NAMALWA (cell line): ENCODE measurements around the gene TDRD15.
A peak's percentile ranks its signal among the peaks of the same experiment; 100 is the strongest.
"Not testable (repeated sequence)": the region's sequence is repeated elsewhere in the genome, so short reads cannot be mapped to it uniquely, and the experiment has no call there.

ENCODE experiments used
- DNase-seq: peaks from one replicate; pipeline ENCODE4 v3.0.0-alpha.2; 2015; ENCODE audit warnings: low spot score

The TDRD15 gene

DNA sequence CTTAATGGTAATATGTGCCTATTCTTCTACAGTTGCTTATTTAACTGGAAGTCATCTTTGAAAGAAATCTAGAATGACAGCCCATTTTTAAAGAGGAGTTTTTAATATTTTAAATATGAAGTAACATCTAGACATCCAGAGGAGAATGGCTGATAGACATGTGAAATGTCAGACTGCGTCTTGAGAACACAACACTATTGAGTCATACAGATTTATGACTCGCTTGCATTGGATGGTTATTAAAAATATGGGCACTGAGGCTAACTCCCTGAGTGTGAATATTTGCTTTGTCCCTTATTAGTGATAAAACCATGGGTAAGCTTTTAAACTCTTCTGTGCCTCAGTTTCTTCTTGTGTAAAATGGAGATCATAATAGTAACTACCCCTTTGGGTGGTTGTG lies 22.9 kb downstream of the TDRD15 start:
- DNase-seq: no peak

DNA sequence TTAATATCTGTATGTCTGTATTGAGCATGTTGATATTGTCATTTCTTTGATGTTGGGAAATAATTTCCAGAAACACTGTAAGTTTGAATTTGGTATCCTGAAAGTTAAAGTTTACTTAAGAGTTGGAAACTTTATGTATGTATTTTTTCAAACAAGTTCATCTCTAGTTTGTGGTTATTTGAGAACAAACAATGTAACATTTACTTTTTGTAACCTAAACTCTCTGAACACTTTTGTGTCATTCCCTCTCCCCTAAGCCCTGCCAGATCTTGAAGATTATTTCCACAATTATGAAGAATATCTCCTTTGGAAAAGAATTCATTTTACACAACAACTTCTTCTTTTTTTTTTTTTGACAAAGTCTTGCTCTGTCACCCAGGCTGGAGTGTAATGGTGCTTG lies 24.9 kb downstream of the TDRD15 start:
- no peak for DNase-seq

DNA sequence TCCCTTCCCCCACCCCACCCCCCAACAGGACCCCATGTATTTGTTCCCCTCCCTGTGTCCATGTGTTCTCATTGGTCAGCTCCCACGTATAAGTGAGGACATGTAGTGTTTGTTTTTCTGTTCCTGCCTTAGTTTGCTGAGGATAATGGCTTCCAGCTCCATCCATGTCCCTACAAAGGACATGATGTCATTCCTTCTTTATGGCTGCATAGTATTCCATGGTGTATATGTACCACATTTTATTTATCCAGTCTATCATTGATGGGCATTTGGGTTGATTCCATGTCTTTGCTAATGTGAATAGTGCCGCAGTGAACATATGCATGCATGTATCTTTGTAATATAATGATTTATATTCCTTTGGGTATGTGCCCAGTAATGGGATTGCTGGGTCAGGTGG lies 27.5 kb downstream of the TDRD15 start:
- DNase-seq: not testable (repeated sequence)

- no peak for DNase-seq
Observed at GRCh38 chr2:21155365-21156136, 31.8 kb downstream of the TDRD15 start.

GRCh38 chr2:21161122-21161521 lies 37.4 kb downstream of the TDRD15 start:
- DNase-seq: no peak

GRCh38 chr2:21161832-21162614 lies 38.3 kb downstream of the TDRD15 start:
- DNase-seq: no peak

DNA sequence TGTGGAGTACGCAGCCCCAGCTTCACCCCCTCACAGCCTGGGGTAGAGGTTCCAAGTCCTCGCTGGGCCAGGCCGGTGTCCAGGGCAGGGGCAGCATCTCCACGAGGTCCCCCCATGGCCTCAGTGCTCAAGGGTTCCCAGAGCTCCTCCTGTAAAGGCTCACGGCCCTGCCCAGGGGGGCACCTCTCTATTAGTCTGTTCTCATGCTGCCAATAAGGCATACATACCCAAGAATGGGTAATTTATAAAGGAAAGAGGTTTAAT lies 38.8 kb downstream of the TDRD15 start:
- DNase-seq: no peak

DNA sequence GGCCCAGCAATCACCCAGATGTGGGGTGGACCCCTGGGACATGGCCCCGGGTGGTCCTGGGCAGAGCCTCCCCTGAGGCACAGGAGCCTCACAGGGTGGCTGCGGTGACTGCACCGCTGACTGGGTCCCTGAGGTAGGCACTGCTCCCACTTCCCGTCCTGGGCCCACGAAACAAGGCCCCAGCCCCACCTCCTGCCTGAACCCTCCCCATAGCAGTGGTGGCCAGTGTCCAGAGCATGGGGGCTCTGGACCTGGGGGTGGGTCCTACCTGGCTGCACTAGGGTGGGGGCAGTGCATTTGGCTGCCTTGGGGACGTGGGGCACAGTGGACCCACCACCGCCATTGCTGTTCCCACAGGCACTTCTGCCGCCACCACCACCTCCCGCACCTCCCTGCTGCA lies 39.4 kb downstream of the TDRD15 start:
- no peak for DNase-seq

- DNase-seq: peak; percentile 7
Observed at GRCh38 chr2:21165350-21165749, 41.6 kb downstream of the TDRD15 start.

DNA sequence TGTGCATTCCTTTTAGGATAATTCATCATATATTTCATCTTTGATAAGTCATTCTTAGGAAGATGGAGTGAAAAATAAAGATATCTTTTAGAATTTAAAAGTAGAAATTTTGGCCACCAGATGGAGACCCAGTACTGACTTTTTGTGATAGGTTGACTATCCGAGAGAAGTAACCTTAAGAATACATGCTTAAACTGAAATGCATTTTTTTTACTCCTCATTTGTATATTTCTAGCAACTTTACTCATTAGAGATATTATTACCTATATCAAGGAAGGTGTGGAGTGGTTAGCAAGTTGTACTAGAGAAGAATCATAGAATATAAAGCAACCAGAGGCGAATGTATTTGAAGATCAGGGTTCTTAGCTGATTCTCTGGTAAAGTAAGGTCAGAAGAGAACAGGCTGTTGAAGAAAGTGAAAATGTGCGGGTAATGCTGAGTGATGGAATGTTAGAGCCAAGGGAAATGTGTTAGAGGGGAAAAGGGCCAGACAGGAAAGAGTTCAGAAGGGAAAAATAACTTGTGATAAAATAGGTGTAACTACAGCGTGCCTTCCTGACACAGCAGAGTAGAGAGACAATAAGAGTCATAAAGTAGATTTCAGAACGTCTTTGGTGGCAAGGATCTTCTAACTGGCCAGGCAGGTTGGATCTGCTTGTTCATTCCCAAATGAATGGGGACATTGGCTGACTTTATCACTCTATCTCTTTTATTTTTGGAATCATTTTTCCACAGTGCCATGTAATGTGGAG lies 52.3 kb downstream of the TDRD15 start:
- peak; percentile 16 for DNase-seq

DNA sequence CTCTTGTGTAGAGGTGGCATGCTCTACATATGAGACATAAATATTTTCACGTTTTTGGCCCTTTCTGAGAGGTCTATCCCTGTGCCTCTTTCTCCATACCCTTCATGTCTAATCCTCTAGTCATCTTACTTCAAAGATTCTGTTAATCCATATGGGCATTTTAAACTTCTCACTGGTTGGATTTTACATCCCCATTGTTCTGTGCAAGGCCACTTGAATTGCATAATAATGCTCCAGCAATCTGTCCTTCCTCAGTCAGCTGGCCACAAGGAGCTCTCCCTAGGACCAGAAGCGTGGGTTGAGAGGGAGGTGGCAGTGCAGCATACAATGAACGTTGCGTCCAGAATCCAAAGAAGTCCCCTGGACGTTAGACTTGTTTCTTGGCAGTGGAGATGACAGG lies 58.2 kb downstream of the TDRD15 start:
- no peak for DNase-seq

DNA sequence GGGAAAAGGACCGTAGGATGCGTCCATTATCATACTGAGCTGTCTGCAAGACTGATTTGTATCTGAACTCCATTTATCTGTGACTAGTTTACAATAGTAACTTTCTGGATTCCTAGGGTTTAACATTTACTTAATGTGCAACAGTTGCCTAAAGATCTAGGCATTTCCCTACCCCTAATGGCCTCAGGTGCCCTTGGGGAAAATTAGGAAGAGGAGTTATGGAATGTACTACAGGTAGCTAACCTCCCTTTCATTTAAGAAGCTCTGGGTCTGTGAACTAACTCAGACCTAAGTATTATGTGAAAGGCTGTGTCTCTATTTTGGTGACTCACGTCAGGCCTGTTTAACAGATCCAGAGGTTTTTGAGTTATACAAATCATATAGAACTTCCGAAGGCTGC lies 59.5 kb downstream of the TDRD15 start:
- no peak for DNase-seq

- no peak for DNase-seq
Observed at GRCh38 chr2:21183726-21184125, 60.0 kb downstream of the TDRD15 start.

DNA sequence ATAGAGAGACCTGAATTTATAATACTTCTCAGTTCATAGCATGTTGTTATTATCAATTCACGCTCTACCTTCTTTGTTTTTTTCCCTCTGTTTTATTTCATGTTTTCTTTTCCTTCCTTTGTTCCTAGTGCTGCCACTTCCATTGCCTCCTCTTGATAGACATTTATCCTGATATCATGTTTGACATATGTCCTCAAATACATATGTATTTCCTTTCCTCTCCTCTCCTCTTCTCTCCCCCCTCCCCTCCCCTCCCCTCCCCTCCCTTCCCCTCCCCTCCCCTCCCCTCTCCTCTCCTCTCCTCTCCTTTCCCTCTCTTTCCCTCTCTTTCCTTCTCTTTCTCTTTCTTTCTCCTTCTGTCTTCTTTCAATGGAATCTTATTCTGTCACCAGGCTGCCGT lies 67.8 kb downstream of the TDRD15 start:
- no peak for DNase-seq
